ENCODE data around the gene MCM9. TPM values are rescaled to one million over a fixed set of nuclear protein-coding genes. Genes with fewer than 3 reads are reported as not detected.

Gene MCM9
- total RNA-seq, 1 experiment from 2014 or later = 14.9 TPM

DNA sequence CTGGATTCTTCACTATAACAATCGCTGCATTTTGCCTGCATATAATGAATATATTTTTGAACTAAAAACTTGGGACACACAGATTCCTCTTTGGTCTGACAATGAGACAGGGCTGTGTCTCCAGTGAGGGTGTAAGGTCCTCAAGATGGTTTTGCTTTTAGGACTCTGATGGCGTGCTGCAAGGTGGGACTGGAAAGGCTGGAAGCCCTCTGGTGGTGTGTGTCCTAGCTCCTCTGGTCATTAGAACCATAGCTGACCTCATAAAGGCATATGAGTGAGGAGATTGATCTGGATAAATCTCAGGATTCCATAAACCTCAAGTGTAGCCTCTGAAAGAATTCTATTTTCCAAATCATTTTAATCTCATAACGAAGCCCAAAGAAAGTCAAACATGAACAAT lies 149.4 kb downstream of the MCM9 start:
- TF ChIP-seq ZNF263 (CRISPR knock-in tag; IDR thresholded peaks at IDR 0.05; ENCODE audit: low read depth) (no peak), NFYB (CRISPR knock-in tag; conservative IDR thresholded peaks at IDR 0.05; ENCODE audit: low read depth) (no peak), PREB (CRISPR knock-in tag; IDR thresholded peaks at IDR 0.05; ENCODE audit: borderline replicate concordance) (no peak), ETV6 (CRISPR knock-in tag; IDR thresholded peaks at IDR 0.05) (no peak), SMAD4 (CRISPR knock-in tag; IDR thresholded peaks at IDR 0.05) (no peak)
- TF ChIP-seq, protein P1, sequence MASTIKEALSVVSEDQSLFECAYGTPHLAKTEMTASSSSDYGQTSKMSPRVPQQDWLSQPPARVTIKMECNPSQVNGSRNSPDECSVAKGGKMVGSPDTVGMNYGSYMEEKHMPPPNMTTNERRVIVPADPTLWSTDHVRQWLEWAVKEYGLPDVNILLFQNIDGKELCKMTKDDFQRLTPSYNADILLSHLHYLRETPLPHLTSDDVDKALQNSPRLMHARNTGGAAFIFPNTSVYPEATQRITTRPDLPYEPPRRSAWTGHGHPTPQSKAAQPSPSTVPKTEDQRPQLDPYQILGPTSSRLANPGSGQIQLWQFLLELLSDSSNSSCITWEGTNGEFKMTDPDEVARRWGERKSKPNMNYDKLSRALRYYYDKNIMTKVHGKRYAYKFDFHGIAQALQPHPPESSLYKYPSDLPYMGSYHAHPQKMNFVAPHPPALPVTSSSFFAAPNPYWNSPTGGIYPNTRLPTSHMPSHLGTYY (CRISPR knock-in tag; IDR thresholded peaks at IDR 0.05) = no peak
- TF ChIP-seq, protein P2, sequence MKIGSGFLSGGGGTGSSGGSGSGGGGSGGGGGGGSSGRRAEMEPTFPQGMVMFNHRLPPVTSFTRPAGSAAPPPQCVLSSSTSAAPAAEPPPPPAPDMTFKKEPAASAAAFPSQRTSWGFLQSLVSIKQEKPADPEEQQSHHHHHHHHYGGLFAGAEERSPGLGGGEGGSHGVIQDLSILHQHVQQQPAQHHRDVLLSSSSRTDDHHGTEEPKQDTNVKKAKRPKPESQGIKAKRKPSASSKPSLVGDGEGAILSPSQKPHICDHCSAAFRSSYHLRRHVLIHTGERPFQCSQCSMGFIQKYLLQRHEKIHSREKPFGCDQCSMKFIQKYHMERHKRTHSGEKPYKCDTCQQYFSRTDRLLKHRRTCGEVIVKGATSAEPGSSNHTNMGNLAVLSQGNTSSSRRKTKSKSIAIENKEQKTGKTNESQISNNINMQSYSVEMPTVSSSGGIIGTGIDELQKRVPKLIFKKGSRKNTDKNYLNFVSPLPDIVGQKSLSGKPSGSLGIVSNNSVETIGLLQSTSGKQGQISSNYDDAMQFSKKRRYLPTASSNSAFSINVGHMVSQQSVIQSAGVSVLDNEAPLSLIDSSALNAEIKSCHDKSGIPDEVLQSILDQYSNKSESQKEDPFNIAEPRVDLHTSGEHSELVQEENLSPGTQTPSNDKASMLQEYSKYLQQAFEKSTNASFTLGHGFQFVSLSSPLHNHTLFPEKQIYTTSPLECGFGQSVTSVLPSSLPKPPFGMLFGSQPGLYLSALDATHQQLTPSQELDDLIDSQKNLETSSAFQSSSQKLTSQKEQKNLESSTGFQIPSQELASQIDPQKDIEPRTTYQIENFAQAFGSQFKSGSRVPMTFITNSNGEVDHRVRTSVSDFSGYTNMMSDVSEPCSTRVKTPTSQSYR (CRISPR knock-in tag; IDR thresholded peaks at IDR 0.05) = no peak
- POLR2A ChIA-PET = no interaction called here
- Mint-ChIP-seq H3K4me3 (no peak overlapping the region), H3K4me1 (peaks cover 7% of the 10 kb centered on the region; the same call in 1 of the 2 replicates), H3K27ac (no peak overlapping the region), H3K27me3 (ENCODE audit: low read depth) (no peaks in the 10 kb centered on the region), H3K36me3 (no peaks in the 10 kb centered on the region), H3K9me3 (no peaks in the 10 kb centered on the region)
- no peak for ATAC-seq
- CTCF ChIA-PET = interaction anchor here (2.8 kb wide), 1 partner anchor 15 kb away, joined by 11 read pairs; no protein-coding TSS in a partner anchor
- no peak for DNase-seq (ENCODE audit: low spot score)

DNA sequence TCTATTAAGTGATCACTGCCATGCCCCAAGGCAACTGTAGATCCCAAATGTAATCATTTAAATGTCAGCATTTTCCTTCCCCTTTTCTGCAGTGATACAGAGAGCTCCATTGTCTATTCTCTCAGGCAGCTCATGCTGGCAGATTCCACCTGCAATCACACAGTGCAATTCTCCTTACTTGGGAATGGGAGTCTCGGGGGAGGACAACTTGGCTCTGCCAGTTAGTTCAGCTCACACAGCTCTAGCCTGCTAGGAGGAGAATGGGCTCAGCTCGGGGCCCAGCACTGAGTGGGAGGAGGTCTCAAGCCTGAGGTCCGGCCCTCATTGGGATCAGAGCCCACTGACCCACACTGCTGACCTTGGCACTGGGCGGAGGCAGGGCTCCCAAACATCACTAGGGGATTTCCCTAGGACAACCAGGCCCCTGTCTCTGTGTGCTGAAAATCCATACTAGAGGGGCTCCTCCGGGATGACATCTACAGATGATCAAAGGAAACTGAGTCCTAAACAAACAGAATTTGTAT lies 150.3 kb downstream of the MCM9 start:
- H3K36me3 Mint-ChIP-seq = no peaks in the 10 kb centered on the region
- peak; percentile 62 for ATAC-seq
- peaks cover 7% of the 10 kb centered on the region; the same call in 1 of the 2 replicates for H3K4me1 Mint-ChIP-seq
- no peak overlapping the region for H3K4me3 Mint-ChIP-seq
- CTCF ChIA-PET = interaction anchor here (0.7 to 2.8 kb wide), 2 partner anchors 16 to 72 kb away, joined by 3 to 11 read pairs; no protein-coding TSS in a partner anchor
- H3K9me3 Mint-ChIP-seq = no peaks in the 10 kb centered on the region
- DNase-seq (ENCODE audit: low spot score) = no peak
- no peak overlapping the region for H3K27ac Mint-ChIP-seq
- POLR2A ChIA-PET = interaction anchor here (0.6 kb wide), 1 partner anchor 491 kb away, joined by 5 read pairs; no protein-coding TSS in a partner anchor
- H3K27me3 Mint-ChIP-seq (ENCODE audit: low read depth) = no peaks in the 10 kb centered on the region
- TF ChIP-seq, protein P3, sequence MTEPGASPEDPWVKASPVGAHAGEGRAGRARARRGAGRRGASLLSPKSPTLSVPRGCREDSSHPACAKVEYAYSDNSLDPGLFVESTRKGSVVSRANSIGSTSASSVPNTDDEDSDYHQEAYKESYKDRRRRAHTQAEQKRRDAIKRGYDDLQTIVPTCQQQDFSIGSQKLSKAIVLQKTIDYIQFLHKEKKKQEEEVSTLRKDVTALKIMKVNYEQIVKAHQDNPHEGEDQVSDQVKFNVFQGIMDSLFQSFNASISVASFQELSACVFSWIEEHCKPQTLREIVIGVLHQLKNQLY (CRISPR knock-in tag; IDR thresholded peaks at IDR 0.05) = no peak
- no peak for TF ChIP-seq ZNF232 (CRISPR knock-in tag; IDR thresholded peaks at IDR 0.05)
- no peak for TF ChIP-seq ATF1 (CRISPR knock-in tag; IDR thresholded peaks at IDR 0.05)
- TF ChIP-seq TCF7 (CRISPR knock-in tag; IDR thresholded peaks at IDR 0.05; ENCODE audit: low read depth) = no peak
- no peak for TF ChIP-seq GTF2I (CRISPR knock-in tag; conservative IDR thresholded peaks at IDR 0.05)
- TF ChIP-seq RORB (CRISPR knock-in tag; IDR thresholded peaks at IDR 0.05) = no peak
- TF ChIP-seq NFYB (CRISPR knock-in tag; conservative IDR thresholded peaks at IDR 0.05; ENCODE audit: low read depth) = no peak
- TF ChIP-seq ZNF532 (CRISPR knock-in tag; IDR thresholded peaks at IDR 0.05; ENCODE audit: borderline replicate concordance) = no peak
- no peak for TF ChIP-seq MXD4 (CRISPR knock-in tag; IDR thresholded peaks at IDR 0.05; ENCODE audit: borderline replicate concordance)
- TF ChIP-seq, protein P4, sequence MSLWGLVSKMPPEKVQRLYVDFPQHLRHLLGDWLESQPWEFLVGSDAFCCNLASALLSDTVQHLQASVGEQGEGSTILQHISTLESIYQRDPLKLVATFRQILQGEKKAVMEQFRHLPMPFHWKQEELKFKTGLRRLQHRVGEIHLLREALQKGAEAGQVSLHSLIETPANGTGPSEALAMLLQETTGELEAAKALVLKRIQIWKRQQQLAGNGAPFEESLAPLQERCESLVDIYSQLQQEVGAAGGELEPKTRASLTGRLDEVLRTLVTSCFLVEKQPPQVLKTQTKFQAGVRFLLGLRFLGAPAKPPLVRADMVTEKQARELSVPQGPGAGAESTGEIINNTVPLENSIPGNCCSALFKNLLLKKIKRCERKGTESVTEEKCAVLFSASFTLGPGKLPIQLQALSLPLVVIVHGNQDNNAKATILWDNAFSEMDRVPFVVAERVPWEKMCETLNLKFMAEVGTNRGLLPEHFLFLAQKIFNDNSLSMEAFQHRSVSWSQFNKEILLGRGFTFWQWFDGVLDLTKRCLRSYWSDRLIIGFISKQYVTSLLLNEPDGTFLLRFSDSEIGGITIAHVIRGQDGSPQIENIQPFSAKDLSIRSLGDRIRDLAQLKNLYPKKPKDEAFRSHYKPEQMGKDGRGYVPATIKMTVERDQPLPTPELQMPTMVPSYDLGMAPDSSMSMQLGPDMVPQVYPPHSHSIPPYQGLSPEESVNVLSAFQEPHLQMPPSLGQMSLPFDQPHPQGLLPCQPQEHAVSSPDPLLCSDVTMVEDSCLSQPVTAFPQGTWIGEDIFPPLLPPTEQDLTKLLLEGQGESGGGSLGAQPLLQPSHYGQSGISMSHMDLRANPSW (CRISPR knock-in tag; conservative IDR thresholded peaks at IDR 0.05; ENCODE audit: low read depth) = no peak
- TF ChIP-seq ATF6 (CRISPR knock-in tag; IDR thresholded peaks at IDR 0.05) = no peak

Data from WTC11 (cell line).